GM06990 (cell line): ENCODE measurements around the gene FOXN1.
A peak's percentile ranks its signal among the peaks of the same experiment; 100 is the strongest.
"Not testable (repeated sequence)": the region's sequence is repeated elsewhere in the genome, so short reads cannot be mapped to it uniquely, and the experiment has no call there.

Source experiments
- DNase-seq: peaks from one replicate; pipeline ENCODE4 v3.0.0-alpha.2; 2011; ENCODE audit not compliant: insufficient read length; ENCODE audit errors: extremely low read depth
- H3K27me3 ChIP-seq: replicated peaks from 2 replicates; pipeline ENCODE4 v1.6.0; 2011; ENCODE audit warnings: low read length; ENCODE audit not compliant: control insufficient read depth, insufficient read depth
- H3K36me3 ChIP-seq: 2 replicates; pipeline ENCODE4 v1.5.1; 2011; ENCODE audit warnings: low read length; ENCODE audit not compliant: control insufficient read depth, insufficient read depth
- H3K4me3 ChIP-seq: replicated peaks from 2 replicates; pipeline ENCODE4 v1.5.1; 2011; ENCODE audit warnings: low read depth, mild to moderate bottlenecking, control low read depth, low read length
- TF ChIP-seq, protein P1 (sequence below): IDR thresholded peaks from 2 replicates; pipeline ENCODE4 v1.5.1; 2011; ENCODE audit warnings: low read length, control low read depth, mild to moderate bottlenecking, inconsistent platforms; ENCODE audit not compliant: insufficient read depth, poor library complexity, severe bottlenecking

Gene FOXN1

DNA sequence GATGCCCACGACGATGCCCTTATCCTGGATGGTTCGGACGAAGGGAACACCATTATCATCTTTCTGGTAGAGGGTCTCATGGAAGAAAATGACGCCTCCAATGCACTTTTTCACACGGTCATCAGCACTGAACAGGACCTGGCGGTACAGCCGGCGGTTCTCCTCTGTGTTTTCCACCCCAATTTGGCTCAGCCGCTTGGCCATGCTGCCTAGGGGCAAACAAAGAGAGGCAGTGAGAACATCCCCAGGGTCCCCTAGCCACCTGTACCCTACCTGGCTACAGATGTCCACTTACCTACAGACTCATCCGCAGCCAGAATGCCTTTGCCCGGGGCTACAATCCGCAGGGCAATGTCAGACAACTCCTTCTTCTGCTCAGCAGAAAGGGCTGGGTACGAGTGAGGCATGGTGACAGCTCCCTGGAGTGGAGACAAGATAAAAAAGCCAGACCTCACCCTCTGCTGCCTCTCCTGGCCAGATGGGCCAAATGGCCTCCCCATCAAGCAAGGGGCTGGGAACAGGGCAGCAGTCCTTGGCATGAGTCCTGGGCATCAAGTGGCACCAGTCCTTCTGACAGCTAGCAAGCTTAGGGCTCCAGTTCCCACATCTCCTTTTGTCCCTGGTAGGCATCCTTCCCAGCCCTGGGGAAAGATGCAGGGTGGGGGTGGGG lies 69.1 kb downstream of the FOXN1 start:
- no peak overlapping the region for H3K4me3 ChIP-seq
- DNase-seq = no peak

DNA sequence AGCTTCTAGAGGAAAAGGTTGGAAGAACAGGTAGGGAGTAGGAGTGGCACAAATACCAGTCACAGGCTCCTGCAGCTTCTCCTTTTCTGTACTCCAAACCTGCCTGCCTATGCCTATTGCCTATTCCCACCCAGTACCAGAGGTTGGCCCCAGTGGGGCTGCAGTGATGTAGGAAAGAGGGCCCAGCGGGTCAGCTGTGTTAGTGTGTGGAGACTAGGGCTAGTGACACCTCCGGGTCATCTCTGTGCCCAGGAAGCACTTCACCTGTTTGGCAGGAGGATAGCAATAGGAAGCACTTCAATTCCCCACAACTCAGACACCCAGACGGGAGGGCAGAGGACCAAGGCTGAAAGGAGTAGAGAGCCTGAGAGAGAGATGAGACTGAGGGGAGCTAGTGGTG lies 69.9 kb downstream of the FOXN1 start:
- Histone ChIP-seq H3K36me3 (peaks cover 20% of the 10 kb centered on the region), H3K4me3 (peak overlapping the region; percentile 12; the same call in 1 of the 2 replicates)
- not testable (repeated sequence) for H3K27me3 ChIP-seq, DNase-seq

More for the DNA sequence above, 69.1 kb downstream of the FOXN1 start:
- TF ChIP-seq, protein P1, sequence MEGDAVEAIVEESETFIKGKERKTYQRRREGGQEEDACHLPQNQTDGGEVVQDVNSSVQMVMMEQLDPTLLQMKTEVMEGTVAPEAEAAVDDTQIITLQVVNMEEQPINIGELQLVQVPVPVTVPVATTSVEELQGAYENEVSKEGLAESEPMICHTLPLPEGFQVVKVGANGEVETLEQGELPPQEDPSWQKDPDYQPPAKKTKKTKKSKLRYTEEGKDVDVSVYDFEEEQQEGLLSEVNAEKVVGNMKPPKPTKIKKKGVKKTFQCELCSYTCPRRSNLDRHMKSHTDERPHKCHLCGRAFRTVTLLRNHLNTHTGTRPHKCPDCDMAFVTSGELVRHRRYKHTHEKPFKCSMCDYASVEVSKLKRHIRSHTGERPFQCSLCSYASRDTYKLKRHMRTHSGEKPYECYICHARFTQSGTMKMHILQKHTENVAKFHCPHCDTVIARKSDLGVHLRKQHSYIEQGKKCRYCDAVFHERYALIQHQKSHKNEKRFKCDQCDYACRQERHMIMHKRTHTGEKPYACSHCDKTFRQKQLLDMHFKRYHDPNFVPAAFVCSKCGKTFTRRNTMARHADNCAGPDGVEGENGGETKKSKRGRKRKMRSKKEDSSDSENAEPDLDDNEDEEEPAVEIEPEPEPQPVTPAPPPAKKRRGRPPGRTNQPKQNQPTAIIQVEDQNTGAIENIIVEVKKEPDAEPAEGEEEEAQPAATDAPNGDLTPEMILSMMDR = peak; percentile 23
- no peaks in the 10 kb centered on the region for H3K27me3 ChIP-seq
- H3K36me3 ChIP-seq = peaks cover 20% of the 10 kb centered on the region

DNA sequence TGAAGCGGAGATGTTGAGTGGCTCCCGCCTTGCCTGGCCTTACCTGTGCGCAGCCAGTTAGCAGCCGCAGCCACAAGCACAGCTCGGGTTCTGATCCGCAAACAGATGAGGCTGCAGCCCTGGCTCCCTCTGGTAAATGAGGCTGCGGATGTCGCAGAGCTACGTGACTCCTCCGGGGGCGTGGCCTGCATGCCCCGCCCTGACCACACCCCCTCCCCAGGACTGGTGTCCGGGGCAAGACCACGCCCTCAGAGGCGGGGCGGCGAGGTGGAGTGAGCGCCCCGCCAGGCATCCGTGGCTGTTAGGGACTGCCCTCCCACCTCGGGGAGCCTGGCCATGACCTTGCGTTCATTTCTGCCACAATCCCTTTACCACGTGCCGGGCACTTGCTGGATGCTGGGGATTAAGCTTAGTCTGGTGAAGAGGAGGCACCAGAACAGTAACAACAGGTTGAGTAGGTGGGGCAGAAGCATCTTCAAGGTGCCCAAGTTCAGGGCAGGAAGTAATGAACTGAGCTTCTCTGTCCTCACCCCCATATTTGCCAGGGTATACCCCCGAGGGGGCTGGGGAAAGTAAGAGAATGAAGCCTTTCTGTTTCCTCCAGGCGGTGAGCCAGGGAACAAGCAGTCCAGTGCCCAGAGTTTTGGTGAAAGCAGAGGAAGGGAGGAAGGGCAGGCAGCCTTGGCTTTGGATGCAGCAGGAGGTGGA lies 70.8 kb downstream of the FOXN1 start, which contains the start of gene ALDOC:
Gene ALDOC (minus strand): TSS at position 138 of the 708 bp plus-strand sequence. CDS start 1,363 bp downstream, outside the sequence.
- H3K36me3 ChIP-seq = peaks cover 20% of the 10 kb centered on the region
- DNase-seq = peak; percentile 98
- no peaks in the 10 kb centered on the region for H3K27me3 ChIP-seq
- TF ChIP-seq, protein P1 = no peak
- peak within 1 kb of the TSS; percentile 26; the same call in 1 of the 2 replicates for H3K4me3 ChIP-seq

GRCh38 chr17:28577466-28577824 lies 71.3 kb downstream of the FOXN1 start:
- TF ChIP-seq, protein P1 = no peak
- DNase-seq = no peak
- Histone ChIP-seq H3K4me3 (no peak overlapping the region), H3K27me3 (no peaks in the 10 kb centered on the region), H3K36me3 (peaks cover 20% of the 10 kb centered on the region)

GRCh38 chr17:28578246-28579195 lies 72.4 kb downstream of the FOXN1 start:
- DNase-seq = no peak
- TF ChIP-seq, protein P1 = no peak
- no peaks in the 10 kb centered on the region for H3K27me3 ChIP-seq
- peaks cover 19% of the 10 kb centered on the region for H3K36me3 ChIP-seq
- H3K4me3 ChIP-seq = no peak overlapping the region
